HepG2 (cell line): ENCODE data around the gene KIF1B. TPM values are rescaled to one million over a fixed set of nuclear protein-coding genes. Genes with fewer than 3 reads are reported as not detected.

Experiments used
- HMGXB3 ChIP-seq: sonication (generic); formaldehyde crosslinking; IDR thresholded peaks from 2 replicates; pipeline ENCODE4 v1.4.0; 2020; ENCODE audit warnings: missing genetic modification reagents, borderline replicate concordance
- HMGXB4 ChIP-seq, 2 experiments: sonication (generic) in 1 of 2; formaldehyde crosslinking in 1 of 2; IDR thresholded peaks; 2 replicates each; pipeline versions ENCODE4 v1.4.0 to v1.6.1; 2018 to 2020; ENCODE audit warnings: missing genetic modification reagents in 2 of 2, borderline replicate concordance in 1 of 2, low read depth in 1 of 2, mild to moderate bottlenecking in 1 of 2, missing biosample characterization in 1 of 2
- KMT2B ChIP-seq: IDR thresholded peaks from 2 replicates; pipeline ENCODE4 v1.6.1; 2016; ENCODE audit warnings: missing genetic modification reagents, missing compliant biosample characterization
- PAWR ChIP-seq: sonication (generic); formaldehyde crosslinking; IDR thresholded peaks from 2 replicates; pipeline ENCODE4 v1.4.0; 2020; ENCODE audit warnings: missing genetic modification reagents, mild to moderate bottlenecking, borderline replicate concordance
- SALL2 ChIP-seq: sonication (generic); formaldehyde crosslinking; IDR thresholded peaks from 2 replicates; pipeline ENCODE4 v1.8.1; 2023; ENCODE audit warnings: mild to moderate bottlenecking, missing genetic modification reagents, inconsistent platforms
- SNAPC4 ChIP-seq: sonication (generic); formaldehyde crosslinking; IDR thresholded peaks from 2 replicates; pipeline ENCODE4 v1.4.0; 2020; ENCODE audit warnings: mild to moderate bottlenecking, missing genetic modification reagents
- ZFP41 ChIP-seq: sonication (generic); formaldehyde crosslinking; IDR thresholded peaks from 2 replicates; pipeline ENCODE4 v1.4.0; 2020; ENCODE audit warnings: mild to moderate bottlenecking, missing genetic modification reagents, borderline replicate concordance
- ZNF720 ChIP-seq: sonication (generic); formaldehyde crosslinking; IDR thresholded peaks from 2 replicates; pipeline ENCODE4 v1.4.0; 2020; ENCODE audit warnings: missing genetic modification reagents
- ZNF772 ChIP-seq: sonication (generic); formaldehyde crosslinking; IDR thresholded peaks from 2 replicates; pipeline ENCODE4 v1.5.0; 2020; ENCODE audit warnings: mild to moderate bottlenecking, missing genetic modification reagents
- polyA plus RNA-seq, 8 experiments: library from polyadenylated mRNA; depleted of rRNA in 3 of 8; stranded (reverse) in 7 of 8; unstranded in 1 of 8; fragments of >200 nt; fragmentation: Illumina TruSeq in 4 of 8; extraction: Trizol in 4 of 8; gene quantifications; 2 replicates each; pipeline versions ENCODE4 v1.2.1 to v1.2.3, GENCODE V29; 2011 to 2016; ENCODE audit warnings: low read depth in 4 of 8, missing spikeins in 1 of 8, mixed read lengths in 1 of 8; ENCODE audit not compliant: insufficient read depth in 1 of 8
- total RNA-seq, 5 experiments: library from RNA; depleted of rRNA; stranded (reverse); fragments of >200 nt; fragmentation: Illumina TruSeq; extraction: Trizol; gene quantifications; 2 replicates each; pipeline ENCODE4 v1.2.3, GENCODE V29; 2016; ENCODE audit warnings: low read depth in 1 of 5
- TF ChIP-seq, protein P1 (sequence below): IDR thresholded peaks from 2 replicates; pipeline ENCODE4 v1.6.1; 2012; ENCODE audit warnings: low read length, improper control_type of control experiment
- TF ChIP-seq, protein P2 (sequence below): sonication (generic); formaldehyde crosslinking; conservative IDR thresholded peaks from 2 replicates; pipeline ENCODE4 v1.4.0; 2020; ENCODE audit warnings: missing genetic modification reagents

Gene KIF1B
- total and polyA plus RNA-seq, 2 of the 13 experiments (the other 11 are each of a cell fraction or from before 2014, with no cell fraction given): 26.7 to 32.5 TPM

DNA sequence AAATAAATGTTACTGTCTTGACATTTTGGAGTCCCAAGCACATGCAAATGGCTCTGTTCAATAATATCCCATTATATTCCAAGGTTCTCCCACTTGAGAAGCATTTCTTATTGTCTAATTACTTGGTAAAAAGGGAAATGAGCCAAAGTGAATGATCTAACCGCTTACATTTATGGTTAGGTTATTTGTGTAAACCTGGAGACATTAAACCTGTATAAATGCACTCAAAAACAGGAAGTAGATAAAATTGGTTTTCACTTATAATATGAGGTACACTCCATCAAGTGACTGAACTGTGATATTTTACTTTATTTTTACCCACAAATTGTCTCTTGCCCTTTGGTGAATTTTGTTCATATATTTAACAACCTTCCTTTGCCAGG lies 26.8 kb downstream of the KIF1B start (continued):
- TF ChIP-seq SNAPC4 (CRISPR knock-in tag) (no peak), HMGXB4 (CRISPR knock-in tag; IDR thresholded peaks at IDR 0.05; ENCODE audit: borderline replicate concordance in 1 of 2, low read depth in 1 of 2) (no peak), SALL2 (CRISPR knock-in tag) (no peak), HMGXB3 (CRISPR knock-in tag) (no peak), KMT2B (CRISPR knock-in tag) (no peak), ZNF772 (no peak), ZNF720 (CRISPR knock-in tag) (no peak), PAWR (CRISPR knock-in tag) (no peak), ZFP41 (CRISPR knock-in tag) (no peak)
- TF ChIP-seq, protein P1, sequence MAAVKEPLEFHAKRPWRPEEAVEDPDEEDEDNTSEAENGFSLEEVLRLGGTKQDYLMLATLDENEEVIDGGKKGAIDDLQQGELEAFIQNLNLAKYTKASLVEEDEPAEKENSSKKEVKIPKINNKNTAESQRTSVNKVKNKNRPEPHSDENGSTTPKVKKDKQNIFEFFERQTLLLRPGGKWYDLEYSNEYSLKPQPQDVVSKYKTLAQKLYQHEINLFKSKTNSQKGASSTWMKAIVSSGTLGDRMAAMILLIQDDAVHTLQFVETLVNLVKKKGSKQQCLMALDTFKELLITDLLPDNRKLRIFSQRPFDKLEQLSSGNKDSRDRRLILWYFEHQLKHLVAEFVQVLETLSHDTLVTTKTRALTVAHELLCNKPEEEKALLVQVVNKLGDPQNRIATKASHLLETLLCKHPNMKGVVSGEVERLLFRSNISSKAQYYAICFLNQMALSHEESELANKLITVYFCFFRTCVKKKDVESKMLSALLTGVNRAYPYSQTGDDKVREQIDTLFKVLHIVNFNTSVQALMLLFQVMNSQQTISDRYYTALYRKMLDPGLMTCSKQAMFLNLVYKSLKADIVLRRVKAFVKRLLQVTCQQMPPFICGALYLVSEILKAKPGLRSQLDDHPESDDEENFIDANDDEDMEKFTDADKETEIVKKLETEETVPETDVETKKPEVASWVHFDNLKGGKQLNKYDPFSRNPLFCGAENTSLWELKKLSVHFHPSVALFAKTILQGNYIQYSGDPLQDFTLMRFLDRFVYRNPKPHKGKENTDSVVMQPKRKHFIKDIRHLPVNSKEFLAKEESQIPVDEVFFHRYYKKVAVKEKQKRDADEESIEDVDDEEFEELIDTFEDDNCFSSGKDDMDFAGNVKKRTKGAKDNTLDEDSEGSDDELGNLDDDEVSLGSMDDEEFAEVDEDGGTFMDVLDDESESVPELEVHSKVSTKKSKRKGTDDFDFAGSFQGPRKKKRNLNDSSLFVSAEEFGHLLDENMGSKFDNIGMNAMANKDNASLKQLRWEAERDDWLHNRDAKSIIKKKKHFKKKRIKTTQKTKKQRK: no peak
- TF ChIP-seq, protein P2, sequence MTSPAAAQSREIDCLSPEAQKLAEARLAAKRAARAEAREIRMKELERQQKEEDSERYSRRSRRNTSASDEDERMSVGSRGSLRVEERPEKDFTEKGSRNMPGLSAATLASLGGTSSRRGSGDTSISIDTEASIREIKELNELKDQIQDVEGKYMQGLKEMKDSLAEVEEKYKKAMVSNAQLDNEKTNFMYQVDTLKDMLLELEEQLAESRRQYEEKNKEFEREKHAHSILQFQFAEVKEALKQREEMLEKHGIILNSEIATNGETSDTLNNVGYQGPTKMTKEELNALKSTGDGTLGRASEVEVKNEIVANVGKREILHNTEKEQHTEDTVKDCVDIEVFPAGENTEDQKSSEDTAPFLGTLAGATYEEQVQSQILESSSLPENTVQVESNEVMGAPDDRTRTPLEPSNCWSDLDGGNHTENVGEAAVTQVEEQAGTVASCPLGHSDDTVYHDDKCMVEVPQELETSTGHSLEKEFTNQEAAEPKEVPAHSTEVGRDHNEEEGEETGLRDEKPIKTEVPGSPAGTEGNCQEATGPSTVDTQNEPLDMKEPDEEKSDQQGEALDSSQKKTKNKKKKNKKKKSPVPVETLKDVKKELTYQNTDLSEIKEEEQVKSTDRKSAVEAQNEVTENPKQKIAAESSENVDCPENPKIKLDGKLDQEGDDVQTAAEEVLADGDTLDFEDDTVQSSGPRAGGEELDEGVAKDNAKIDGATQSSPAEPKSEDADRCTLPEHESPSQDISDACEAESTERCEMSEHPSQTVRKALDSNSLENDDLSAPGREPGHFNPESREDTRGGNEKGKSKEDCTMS: no peak
